Fibroblast of skin of left biceps (primary cell): Measurements from ENCODE around the gene PTGFR.
A peak's percentile ranks its signal among the peaks of the same experiment; 100 is the strongest.

Source experiments
- DNase-seq, 2 experiments: peaks; one replicate each; pipeline ENCODE4 v3.0.0-alpha.2; 2013; ENCODE audit warnings: low read depth in 2 of 2

Gene PTGFR, protein sequence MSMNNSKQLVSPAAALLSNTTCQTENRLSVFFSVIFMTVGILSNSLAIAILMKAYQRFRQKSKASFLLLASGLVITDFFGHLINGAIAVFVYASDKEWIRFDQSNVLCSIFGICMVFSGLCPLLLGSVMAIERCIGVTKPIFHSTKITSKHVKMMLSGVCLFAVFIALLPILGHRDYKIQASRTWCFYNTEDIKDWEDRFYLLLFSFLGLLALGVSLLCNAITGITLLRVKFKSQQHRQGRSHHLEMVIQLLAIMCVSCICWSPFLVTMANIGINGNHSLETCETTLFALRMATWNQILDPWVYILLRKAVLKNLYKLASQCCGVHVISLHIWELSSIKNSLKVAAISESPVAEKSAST

DNA sequence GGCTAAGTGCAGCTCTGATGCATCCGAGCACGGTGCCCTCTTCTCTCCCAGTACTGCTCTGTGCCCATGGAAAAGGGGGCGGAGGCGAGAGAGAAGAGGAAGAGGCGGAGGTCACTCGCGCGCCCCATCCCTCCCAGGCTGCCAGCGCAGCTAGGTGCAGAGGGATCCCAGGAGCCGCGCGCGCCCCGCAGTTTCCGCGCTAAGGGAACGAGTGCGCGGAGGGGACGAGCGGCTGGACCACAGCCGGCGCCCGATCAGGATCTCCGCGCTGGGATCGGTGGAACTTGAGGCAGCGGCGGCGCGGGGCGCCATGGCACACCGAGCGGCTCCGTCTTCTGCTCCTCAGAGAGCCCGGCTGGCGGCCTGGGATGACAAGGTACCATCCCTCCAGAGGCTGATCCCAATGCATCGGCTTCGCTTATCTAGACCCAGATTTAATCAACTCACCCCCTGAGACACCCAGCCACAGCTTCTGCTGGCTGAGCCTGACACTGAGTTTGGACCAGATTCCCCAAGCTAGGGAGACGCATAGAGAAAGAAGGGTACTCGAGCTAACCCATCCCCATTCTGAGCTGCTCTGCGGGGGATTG is at the start of gene PTGFR:
Gene PTGFR (plus strand): TSS at position 114 of the 590 bp plus-strand sequence. CDS start 1,770 bp downstream, outside the sequence.
- no peak for DNase-seq

DNA sequence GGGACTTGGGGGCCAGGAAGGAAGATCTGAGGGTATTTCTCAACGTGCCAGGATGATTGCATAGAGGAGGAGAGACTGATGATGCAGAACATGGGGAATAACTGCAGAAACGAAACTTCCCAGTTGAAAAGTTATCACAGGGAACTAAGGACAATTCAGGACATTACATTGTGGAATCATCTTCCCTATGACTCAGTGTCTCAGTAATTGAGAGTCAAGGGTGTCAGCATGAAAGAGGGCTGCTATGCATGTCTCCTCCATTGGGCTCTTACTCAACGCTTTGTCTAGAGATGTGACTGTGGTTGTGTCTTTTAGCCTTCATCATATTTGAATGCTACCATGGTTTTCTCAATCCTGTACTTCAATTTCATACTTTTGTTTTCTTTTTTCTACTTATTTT is 48.9 kb upstream of the PTGFR start:
- no peak for DNase-seq

GRCh38 chr1:78447086-78447485 is 43.7 kb upstream of the PTGFR start:
- no peak for DNase-seq

DNA sequence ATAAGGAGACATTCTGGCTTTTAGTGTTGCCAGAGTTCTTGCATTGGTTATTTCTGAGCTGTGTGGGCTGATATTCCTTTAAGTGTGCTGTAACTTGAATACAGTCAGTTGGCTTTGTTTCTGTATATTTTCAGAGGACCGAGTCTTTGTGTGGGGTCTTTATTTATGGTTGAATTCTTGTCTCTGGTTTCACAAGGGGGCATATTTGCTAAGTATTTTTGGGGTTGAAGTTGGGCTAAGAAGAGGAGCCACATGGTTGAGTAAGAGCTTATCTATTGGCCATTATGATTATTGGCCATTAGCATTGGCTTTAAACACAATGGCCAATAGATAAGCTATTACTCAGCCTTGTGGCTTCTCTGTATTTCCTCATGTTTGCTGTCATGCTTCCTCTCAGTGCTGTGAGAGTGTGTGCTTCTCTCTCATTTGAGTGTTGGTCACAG is 26.3 kb upstream of the PTGFR start:
- no peak for DNase-seq

DNA sequence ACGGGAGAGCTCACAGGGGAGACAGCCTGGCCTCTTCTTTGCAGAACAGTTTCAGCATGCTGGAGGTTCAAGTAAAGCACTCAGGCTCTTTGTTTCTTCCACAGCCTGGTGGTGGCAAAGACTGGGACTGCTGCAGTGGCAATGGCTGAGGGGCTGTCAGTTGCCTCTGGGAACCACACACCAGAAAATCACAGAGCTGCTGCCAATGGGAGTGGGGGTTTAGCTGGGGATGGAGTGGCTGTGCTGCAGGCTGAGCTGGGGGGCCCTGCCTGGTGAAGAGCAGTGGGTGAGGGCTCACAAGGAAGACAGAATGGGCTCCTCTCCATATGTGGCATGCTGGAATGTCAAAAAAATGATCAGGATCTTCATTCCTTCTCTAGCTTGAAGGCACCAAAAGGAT is 25.6 kb upstream of the PTGFR start:
- no peak for DNase-seq

DNA sequence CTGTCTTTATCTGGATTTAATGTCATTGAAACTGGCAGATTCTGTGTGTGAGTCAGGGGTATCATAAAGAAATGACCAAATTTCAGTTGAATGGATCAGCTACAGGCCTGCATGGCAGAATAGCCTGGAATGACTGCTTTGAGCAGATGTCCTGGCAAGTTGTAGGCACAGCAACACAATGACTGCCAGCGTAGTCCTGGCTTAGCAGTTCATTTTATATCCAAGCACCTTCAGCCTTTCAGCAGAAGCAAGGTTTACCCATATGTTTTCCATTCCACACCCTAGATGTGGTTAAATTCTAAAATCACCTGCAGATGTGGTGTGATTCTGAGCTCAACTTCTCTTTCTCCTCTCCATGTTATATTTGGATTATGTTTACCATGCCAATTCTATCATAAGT is 22.3 kb upstream of the PTGFR start:
- no peak for DNase-seq

DNA sequence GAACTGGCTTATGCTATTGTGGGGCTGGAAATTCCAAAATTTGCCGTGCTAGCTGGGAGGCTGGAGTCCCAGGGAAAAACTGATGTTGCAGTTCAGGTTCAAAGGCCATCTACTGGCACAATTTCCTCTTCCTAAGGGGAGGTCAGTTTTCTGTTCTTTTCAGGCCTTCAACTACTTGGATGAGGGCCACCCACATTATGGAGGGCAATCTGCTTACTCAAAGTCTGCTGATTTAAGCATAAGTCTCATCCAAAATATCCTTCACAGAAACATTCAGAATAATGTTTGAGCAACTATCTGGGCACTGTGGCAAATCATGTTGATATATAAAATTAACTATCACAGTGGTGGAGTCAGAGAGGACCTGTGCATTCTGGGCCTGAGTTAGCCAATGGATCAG is 21.2 kb upstream of the PTGFR start:
- no peak for DNase-seq

DNA sequence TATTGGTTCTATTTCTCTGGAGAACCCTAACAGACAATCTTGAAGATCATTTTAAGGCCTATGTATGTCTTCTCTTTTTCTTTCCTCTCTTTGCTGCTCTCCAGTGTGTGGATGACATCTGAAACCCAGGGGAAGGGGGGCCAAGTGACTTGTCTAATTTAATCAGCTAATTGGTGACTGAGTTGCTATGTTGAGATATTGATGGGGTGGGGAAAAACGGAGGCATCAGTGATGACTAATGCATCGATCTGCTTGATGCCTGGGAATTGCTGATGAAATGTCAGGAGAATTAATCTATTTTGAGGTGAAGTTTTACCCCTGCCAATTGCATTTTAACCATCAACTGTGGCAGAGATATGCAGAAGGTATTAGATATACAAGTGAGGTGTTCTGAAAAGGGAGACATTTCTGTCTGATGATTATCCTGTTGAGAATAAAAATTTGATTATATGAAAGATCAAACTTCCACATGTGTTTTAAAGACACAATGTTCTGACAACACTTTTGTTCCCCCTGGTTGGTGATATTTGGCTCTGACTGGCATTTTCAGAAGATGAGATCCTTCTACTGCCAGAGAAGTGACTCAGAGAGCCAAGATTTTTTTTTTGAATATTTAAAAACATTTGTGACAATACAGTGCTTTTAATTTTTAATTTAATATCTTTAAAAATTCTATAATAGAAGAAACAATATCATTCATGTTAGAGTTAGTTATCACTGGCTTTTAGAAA is 18.7 kb upstream of the PTGFR start:
- no peak for DNase-seq

GRCh38 chr1:78472851-78473496 is 17.8 kb upstream of the PTGFR start:
- no peak for DNase-seq

- no peak for DNase-seq
Measured at GRCh38 chr1:78474092-78474491, 16.7 kb upstream of the PTGFR start.

DNA sequence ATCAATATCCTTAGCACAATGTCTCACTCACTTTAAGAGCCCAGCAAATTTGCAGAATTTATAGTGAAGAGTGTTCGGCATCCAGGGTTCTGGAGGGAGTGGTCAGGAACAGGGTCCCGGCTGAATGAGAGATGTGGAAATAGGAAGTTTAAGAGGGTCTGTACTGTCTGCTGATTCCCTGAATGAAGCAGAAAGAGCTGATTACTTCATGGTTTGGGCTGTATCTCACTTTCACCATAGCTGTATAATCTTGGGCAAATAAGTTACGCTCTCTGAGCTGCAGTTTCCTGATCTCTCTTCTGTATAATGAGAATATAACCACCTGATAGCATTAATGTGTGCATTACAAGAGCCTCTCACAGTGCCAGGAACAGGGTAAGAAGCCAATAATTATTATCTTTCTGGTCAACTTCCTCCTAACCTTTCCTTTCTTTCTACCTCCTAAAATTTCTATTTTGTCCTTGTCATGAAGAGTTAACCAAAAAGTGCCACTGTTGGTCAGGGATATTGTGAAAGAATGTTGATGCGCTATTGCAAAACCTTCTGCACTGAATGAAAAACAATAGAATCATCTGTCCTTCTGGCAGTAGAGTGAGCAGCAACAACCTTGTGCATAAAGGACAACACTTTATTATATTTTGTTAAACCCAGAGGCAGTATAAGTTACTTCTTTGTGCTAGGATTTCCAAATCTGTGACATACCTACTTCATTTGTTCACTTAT is 14.7 kb upstream of the PTGFR start:
- DNase-seq, result no peak

- no peak for DNase-seq
Measured at GRCh38 chr1:78483903-78484302, 6.9 kb upstream of the PTGFR start.

DNA sequence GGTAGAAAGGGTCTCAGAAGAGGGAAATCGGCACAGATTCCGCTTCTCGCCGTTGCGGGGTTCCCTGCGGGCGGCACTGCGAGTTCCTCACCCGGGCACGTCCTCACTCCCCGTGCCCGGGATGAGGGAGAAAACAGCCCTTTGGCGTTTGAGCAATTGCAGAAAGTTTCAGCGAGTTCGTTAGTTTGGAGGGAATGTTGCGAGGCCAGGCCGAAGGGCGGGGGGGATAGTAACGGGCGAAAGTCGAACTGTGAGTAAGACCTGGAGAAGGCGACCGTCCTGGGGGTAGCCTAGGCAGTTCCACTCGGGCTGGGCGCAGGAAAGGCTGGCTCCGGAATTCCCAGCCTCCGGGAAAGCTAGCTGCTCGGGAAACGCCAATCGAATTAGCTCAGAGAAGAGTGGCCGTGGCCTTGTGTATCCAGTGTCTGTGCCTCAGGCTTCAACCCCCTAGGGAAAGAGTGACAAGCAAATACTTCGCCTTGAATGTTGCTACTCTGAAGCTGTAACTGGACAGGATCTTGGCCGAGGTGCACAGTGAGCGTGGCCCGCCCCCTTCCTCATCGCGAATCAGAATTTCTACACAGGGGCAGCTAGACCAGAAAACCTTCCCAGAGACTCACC is 787 bp downstream of the PTGFR start:
- DNase-seq, result no peak

- DNase-seq, result peak in 1 of 2 experiments; percentile 42
Measured at GRCh38 chr1:78492386-78492950, 1.7 kb downstream of the PTGFR start.

GRCh38 chr1:78493451-78493850 is 2.7 kb downstream of the PTGFR start:
- no peak for DNase-seq

DNA sequence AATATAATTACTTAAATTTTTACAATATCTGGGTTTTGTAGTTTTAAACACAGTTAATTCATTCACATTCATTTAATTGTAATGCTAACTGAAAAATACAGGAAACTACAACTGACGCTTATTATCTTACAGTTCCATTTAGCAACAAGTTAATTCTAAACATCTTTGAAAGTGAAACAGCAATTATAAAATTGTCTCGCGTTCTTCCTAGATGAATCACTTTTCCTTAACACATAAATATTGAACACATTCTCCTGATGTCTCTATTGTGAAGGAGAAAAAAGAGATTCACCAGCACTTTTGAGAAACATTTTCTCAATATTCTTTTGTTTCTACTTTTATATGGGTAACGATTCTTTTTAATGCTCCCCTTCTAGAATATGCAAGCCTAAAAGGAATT is 6.4 kb downstream of the PTGFR start:
- DNase-seq, result no peak

DNA sequence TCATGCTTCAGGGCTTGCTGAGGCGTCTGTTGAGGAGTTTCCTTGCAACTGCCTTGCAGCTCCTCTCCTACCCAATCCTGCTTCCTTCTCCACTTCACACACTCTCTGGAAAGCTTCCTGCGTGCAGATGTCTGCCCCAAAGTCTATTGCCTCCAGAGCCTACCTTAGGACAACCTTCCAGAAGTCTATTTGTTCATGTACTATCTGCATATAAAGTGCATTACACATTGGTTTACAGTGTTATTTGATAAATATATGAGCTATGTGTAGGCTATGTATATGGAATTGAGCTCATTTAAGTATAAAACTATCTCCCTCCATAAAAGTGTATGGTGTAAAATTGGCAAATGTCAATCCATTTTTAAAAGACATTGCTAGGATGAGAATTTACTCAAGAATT is 9.8 kb downstream of the PTGFR start:
- DNase-seq, result no peak

DNA sequence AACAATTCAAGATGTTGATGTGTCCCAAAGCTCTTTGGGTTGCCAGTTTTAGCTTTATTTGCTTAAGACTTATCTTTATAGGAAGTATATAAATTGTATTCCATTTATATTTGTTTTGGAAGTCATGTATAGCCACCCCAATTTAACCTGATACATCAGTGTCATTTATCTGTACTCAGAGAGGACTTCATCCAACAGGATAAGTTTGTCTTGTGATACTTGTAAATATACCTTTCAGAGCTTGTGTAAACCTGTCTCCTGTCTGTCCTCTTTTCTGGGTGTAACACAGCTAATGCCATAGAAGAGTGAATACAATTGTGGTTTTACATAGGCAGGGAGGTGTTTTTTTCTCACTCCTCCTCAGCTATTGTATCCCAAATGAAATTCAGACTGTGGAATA is 10.4 kb downstream of the PTGFR start:
- DNase-seq, result no peak

DNA sequence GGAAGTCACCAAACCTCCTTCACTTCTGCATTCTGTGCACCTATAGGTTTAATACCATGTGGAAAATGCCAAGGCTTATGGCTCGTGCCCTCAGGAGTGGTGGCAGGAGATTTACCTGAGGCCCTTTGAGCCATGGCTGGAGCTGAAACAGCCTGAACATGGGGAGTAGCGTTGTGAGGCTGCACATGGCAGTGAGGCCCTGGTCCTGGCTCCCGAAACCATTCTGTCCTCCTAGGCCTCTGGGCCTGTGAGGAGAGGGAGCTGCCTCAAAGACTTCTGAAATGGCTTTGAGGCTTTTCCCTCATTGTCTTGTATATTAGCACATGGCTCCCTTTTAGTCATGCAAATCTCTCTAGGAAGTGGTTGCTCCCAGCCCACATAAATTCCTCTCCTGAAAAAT is 20.6 kb downstream of the PTGFR start:
- no peak for DNase-seq

- DNase-seq, result no peak
Measured at GRCh38 chr1:78516716-78517115, 25.9 kb downstream of the PTGFR start.

DNA sequence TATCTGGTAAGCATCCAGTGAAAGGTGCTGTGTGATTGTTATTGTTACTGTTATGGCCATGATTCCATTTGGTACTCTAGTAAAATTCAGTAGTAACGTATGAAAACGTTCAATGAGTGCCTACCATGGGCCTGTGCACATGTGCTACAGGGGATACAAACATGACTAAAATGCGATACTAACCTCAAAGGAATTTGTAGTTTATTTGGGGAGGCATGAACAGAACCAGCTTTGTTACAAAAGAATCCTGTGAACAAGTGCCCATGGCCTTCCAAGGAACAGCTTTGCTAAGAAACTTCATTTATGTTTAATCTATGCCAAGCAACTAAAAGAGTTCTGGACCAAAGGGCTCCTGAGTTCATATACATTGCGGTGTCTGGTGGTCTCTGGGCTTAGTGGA is 28.7 kb downstream of the PTGFR start:
- no peak for DNase-seq
